H1 (cell line): Measurements from ENCODE around the gene MEIS2. TPM values are rescaled to one million over a fixed set of nuclear protein-coding genes. Genes with fewer than 3 reads are reported as not detected.

Experiments used
- CTCF ChIA-PET: fragments of 300-600 bp; sonication (Branson Sonifier 250); formaldehyde crosslinking; loops from one replicate; lab custom pipeline; 2021; ENCODE audit not compliant: partially characterized antibody; lab: Charles Lee
- POLR2A ChIA-PET: fragments of 300-600 bp; sonication (Branson Sonifier 250); formaldehyde crosslinking; loops from one replicate; lab custom pipeline; 2021; ENCODE audit warnings: inconsistent platforms; ENCODE audit not compliant: partially characterized antibody; lab: Charles Lee
- DNase-seq, 2 experiments: peaks; one replicate each; pipeline versions ENCODE4 v3.0.0 to v3.0.0-alpha.2; 2010 to 2022; ENCODE audit warnings: low spot score in 2 of 2, low read depth in 1 of 2, mixed read lengths in 1 of 2
- FAIRE-seq: peaks from 2 replicates; lab custom pipeline; 2011; peaks lifted over from hg19 to GRCh38; lab: Jason Lieb, UNC
- H2AFZ ChIP-seq: 2 replicates; pipeline ENCODE4 v1.8.1; 2012; ENCODE audit warnings: low read length, inconsistent platforms
- H2AK5ac ChIP-seq: 2 replicates; pipeline ENCODE4 v1.6.1; 2013; ENCODE audit warnings: low read depth, low read length
- H2BK120ac ChIP-seq: replicated peaks from 2 replicates; pipeline ENCODE3; 2013; ENCODE audit warnings: low read depth, low read length, inconsistent platforms
- H2BK12ac ChIP-seq: 2 replicates; pipeline ENCODE4 v1.6.1; 2013; ENCODE audit warnings: low read depth, low read length
- H2BK15ac ChIP-seq: 2 replicates; pipeline ENCODE4 v1.6.1; 2013; ENCODE audit warnings: low read length
- H2BK20ac ChIP-seq: 2 replicates; pipeline ENCODE4 v1.6.1; 2013; ENCODE audit warnings: low read length
- H2BK5ac ChIP-seq: 2 replicates; pipeline ENCODE4 v1.6.1; 2013; ENCODE audit warnings: low read depth, low read length
- H3K14ac ChIP-seq: 2 replicates; pipeline ENCODE4 v1.6.1; 2013; ENCODE audit warnings: inconsistent platforms; ENCODE audit not compliant: insufficient read length
- H3K18ac ChIP-seq: 2 replicates; pipeline ENCODE4 v1.6.1; 2013; ENCODE audit warnings: low read length; ENCODE audit errors: extremely low read depth
- H3K23ac ChIP-seq: 2 replicates; pipeline ENCODE4 v1.6.1; 2013; ENCODE audit warnings: inconsistent platforms; ENCODE audit not compliant: insufficient read length
- H3K23me2 ChIP-seq: 2 replicates; pipeline ENCODE4 v1.6.1; 2013; ENCODE audit warnings: low read depth, low read length
- H3K27ac ChIP-seq: 2 replicates; pipeline ENCODE4 v1.6.1; 2011; ENCODE audit warnings: low read depth, low read length, inconsistent platforms
- H3K27me3 ChIP-seq, 4 experiments: replicated peaks in 1 of 4; 1 replicate in 1 of 4; 2 replicates in 3 of 4; pipeline versions ENCODE4 v1.6.1 to v1.8.1; 2011 to 2013; ENCODE audit warnings: low read length in 3 of 4, mild to moderate bottlenecking in 3 of 4, inconsistent platforms in 2 of 4, mixed read lengths in 2 of 4, moderate library complexity in 1 of 4; ENCODE audit not compliant: control insufficient read depth in 3 of 4, insufficient read depth in 3 of 4; ENCODE audit errors: extremely low read depth in 1 of 4
- H3K36me3 ChIP-seq, 4 experiments: 2 replicates each; pipeline versions ENCODE4 v1.6.1 to v1.8.1; 2011 to 2013; ENCODE audit warnings: mild to moderate bottlenecking in 4 of 4, low read length in 3 of 4, moderate library complexity in 2 of 4, control low read depth in 1 of 4, inconsistent platforms in 1 of 4; ENCODE audit not compliant: insufficient read depth in 4 of 4, control insufficient read depth in 2 of 4
- H3K4ac ChIP-seq: replicated peaks from 2 replicates; pipeline ENCODE3; 2013; ENCODE audit warnings: low read length, low read depth, mixed read lengths, inconsistent platforms; ENCODE audit not compliant: insufficient read length
- H3K4me1 ChIP-seq, 4 experiments: replicated peaks in 1 of 4; 1 replicate in 1 of 4; 2 replicates in 3 of 4; pipeline versions ENCODE4 v1.6.1 to v1.8.1; 2011 to 2013; ENCODE audit warnings: low read length in 3 of 4, inconsistent platforms in 2 of 4, mixed read lengths in 1 of 4; ENCODE audit not compliant: insufficient read depth in 4 of 4, control insufficient read depth in 3 of 4
- H3K4me2 ChIP-seq, 2 experiments: 2 replicates each; pipeline versions ENCODE4 v1.6.1 to v1.8.1; 2011 to 2013; ENCODE audit warnings: low read depth in 2 of 2, low read length in 2 of 2, control low read depth in 1 of 2, inconsistent platforms in 1 of 2, mild to moderate bottlenecking in 1 of 2; ENCODE audit not compliant: insufficient read depth in 1 of 2
- H3K4me3 ChIP-seq, 4 experiments: fragments of 200-600, 300-600 bp in 1 of 4; sonication (generic), shearing (Covaris generic), sonication (Bioruptor Twin) in 1 of 4; 2 replicates each; pipeline versions ENCODE4 v1.5.1 to v1.8.1; 2011 to 2016; ENCODE audit warnings: low read length in 4 of 4, low read depth in 3 of 4, control low read depth in 2 of 4, inconsistent platforms in 2 of 4, mild to moderate bottlenecking in 2 of 4, mixed read lengths in 1 of 4, moderate library complexity in 1 of 4; ENCODE audit not compliant: insufficient read depth in 2 of 4; ENCODE audit errors: extremely low read depth in 1 of 4
- H3K56ac ChIP-seq: replicated peaks from 2 replicates; pipeline ENCODE3; 2013; ENCODE audit warnings: low read depth, mild to moderate bottlenecking, mixed read lengths, low read length, inconsistent platforms; ENCODE audit not compliant: insufficient read length
- H3K79me1 ChIP-seq: 2 replicates; pipeline ENCODE4 v1.6.1; 2013; ENCODE audit warnings: low read depth, low read length, control low read depth
- H3K79me2 ChIP-seq, 2 experiments: 2 replicates each; pipeline versions ENCODE4 v1.6.1 to v1.8.1; 2012 to 2013; ENCODE audit warnings: low read length in 2 of 2, mild to moderate bottlenecking in 2 of 2, inconsistent platforms in 1 of 2; ENCODE audit not compliant: insufficient read depth in 2 of 2, control insufficient read depth in 1 of 2
- H3K9ac ChIP-seq, 4 experiments: replicated peaks in 1 of 4; 1 replicate in 1 of 4; 2 replicates in 3 of 4; pipeline versions ENCODE4 v1.6.1 to v1.8.1; 2011 to 2013; ENCODE audit warnings: low read depth in 3 of 4, low read length in 3 of 4, control low read depth in 2 of 4, mild to moderate bottlenecking in 2 of 4, moderate library complexity in 2 of 4, inconsistent platforms in 1 of 4; ENCODE audit errors: extremely low read depth in 1 of 4
- H3K9me3 ChIP-seq, 2 experiments: 2 replicates each; pipeline versions ENCODE4 v1.6.1 to v1.8.1; 2012 to 2013; ENCODE audit warnings: mild to moderate bottlenecking in 2 of 2, moderate library complexity in 2 of 2, control low read depth in 1 of 2, inconsistent platforms in 1 of 2, low read depth in 1 of 2, low read length in 1 of 2, mixed read lengths in 1 of 2; ENCODE audit not compliant: insufficient read depth in 2 of 2
- H4K20me1 ChIP-seq, 2 experiments: replicated peaks in 1 of 2; 2 replicates each; pipeline versions ENCODE3 to v1.8.1; 2011 to 2013; ENCODE audit warnings: inconsistent platforms in 2 of 2, low read length in 2 of 2, mild to moderate bottlenecking in 1 of 2; ENCODE audit not compliant: insufficient read depth in 2 of 2, control insufficient read depth in 1 of 2
- H4K5ac ChIP-seq: 2 replicates; pipeline ENCODE4 v1.6.1; 2013; ENCODE audit warnings: low read length, low read depth, mixed read lengths, inconsistent platforms; ENCODE audit not compliant: insufficient read length
- H4K8ac ChIP-seq: 2 replicates; pipeline ENCODE4 v1.8.0; 2013; ENCODE audit warnings: mild to moderate bottlenecking, moderate library complexity, low read length, inconsistent platforms; ENCODE audit not compliant: insufficient read depth; ENCODE audit errors: extremely low read depth
- H4K91ac ChIP-seq: replicated peaks from 2 replicates; pipeline ENCODE3; 2013; ENCODE audit warnings: low read length, mixed read lengths, inconsistent platforms; ENCODE audit not compliant: insufficient read length
- CBX8 ChIP-seq: fragments of 300-800, 300-1000 bp; sonication (generic); IDR thresholded peaks from 2 replicates; pipeline ENCODE4 v1.7.1; 2016; ENCODE audit warnings: low read depth, low read length, borderline replicate concordance
- HDAC6 ChIP-seq: IDR thresholded peaks from one replicate; pipeline ENCODE4 v1.7.1; 2012; ENCODE audit warnings: low read depth, mild to moderate bottlenecking, inconsistent platforms, low read length, moderate library complexity
- WGBS, 2 experiments: shearing (Covaris generic) in 1 of 2; methylation state at CpG; one replicate each; pipeline versions ENCODE4 v1.1.6 to v1.1.7; 2013 to 2015; ENCODE audit warnings: low lambda C conversion rate in 2 of 2, mixed read lengths in 2 of 2, inconsistent platforms in 1 of 2, low coverage in 1 of 2, missing lambda C conversion rate in 1 of 2; ENCODE audit not compliant: insufficient replicate concordance in 2 of 2, insufficient coverage in 1 of 2, insufficient read length in 1 of 2; ENCODE audit errors: extremely low coverage in 1 of 2, missing lambda C conversion rate in 1 of 2; 5-methylcytosine and 5-hydroxymethylcytosine counted together
- polyA plus RNA-seq, 7 experiments: library from polyadenylated mRNA; depleted of rRNA in 3 of 7; stranded (reverse) in 5 of 7; unstranded in 2 of 7; fragments of >200 nt in 5 of 7; fragments of 200-250 nt in 2 of 7; gene quantifications; 1 replicate in 5 of 7; 2 replicates in 1 of 7; 4 replicates in 1 of 7; pipeline versions ENCODE4 v1.2.1 to v1.2.3, GENCODE V29; 2011 to 2013; ENCODE audit warnings: missing spikeins in 2 of 7, mixed read lengths in 2 of 7
- total RNA-seq: library from RNA; stranded (reverse); fragmentation: NEBNext Ultra II Directional; extraction: Animal tissue kit (Norgen Biotek cat#: 25700); gene quantifications from 2 replicates; pipeline ENCODE4 v1.2.1, GENCODE V29; 2021

Gene MEIS2
- total and polyA plus RNA-seq, 2 of the 8 experiments (the other 6 are each of a cell fraction or from before 2014, with no cell fraction given), result 0.22 to 1.2 TPM

- Histone ChIP-seq H2BK120ac (no peak overlapping the region), H4K91ac (no peak overlapping the region), H3K9me3 (no peaks in the 10 kb centered on the region), H3K23ac (no peak overlapping the region), H2AFZ (no peak overlapping the region), H3K23me2 (peaks cover 23% of the 10 kb centered on the region), H3K4me1 (peaks cover 5 to 16% (median 8%) of the 10 kb centered on the region in 4 experiments), H3K9ac (no peak overlapping the region), H2BK12ac (no peak overlapping the region), H3K4ac (no peak overlapping the region), H2BK5ac (no peak overlapping the region), H4K5ac (no peak overlapping the region), H2BK20ac (peak overlapping the region; percentile 72; the same call in 1 of the 2 replicates), H2BK15ac (no peak overlapping the region), H3K18ac (no peak overlapping the region; the same call in 1 of the 2 replicates), H3K4me2 (peak overlapping the region in 1 of 2 experiments; percentile 66; a peak in 1 of 4 replicates), H3K79me1 (no peaks in the 10 kb centered on the region), H3K36me3 (no peaks in the 10 kb centered on the region), H4K20me1 (peaks cover 3% of the 10 kb centered on the region in 2 experiments), H3K4me3 (no peak overlapping the region), H4K8ac (no peak overlapping the region), H3K14ac (no peak overlapping the region), H3K79me2 (no peaks in the 10 kb centered on the region), H3K56ac (no peak overlapping the region), H3K27ac (no peak overlapping the region), H2AK5ac (no peak overlapping the region), H3K27me3 (peaks cover 41 to 78% (median 61%) of the 10 kb centered on the region in 4 experiments)
- ChIA-PET POLR2A (no interaction called here), CTCF (interaction anchor here (1.1 to 9.9 kb wide), 3 partner anchors 205 to 226 kb away, joined by 3 to 130 read pairs (median 6); no protein-coding TSS in a partner anchor)
- WGBS, 2 experiments, result 21% methylated on average over 5 of the region's 5 CpGs; no CpG with 5 or more reads in 1 of the 2 experiments
- DNase-seq (no peak), FAIRE-seq (no peak)
- TF ChIP-seq HDAC6 (no peak), CBX8 (0 out of 2 replicates have a peak, but pooled peaks have one; percentile 23)
Measured at GRCh38 chr15:37105889-37106288, 5.5 kb upstream of the MEIS2 start.
